GF-D8 (cell line): ENCODE measurements around the gene SCO2.

Experiments
- DNase-seq: peaks from one replicate; lab custom pipeline; 2025; lab: John Stamatoyannopoulos, UW

The SCO2 gene

DNA sequence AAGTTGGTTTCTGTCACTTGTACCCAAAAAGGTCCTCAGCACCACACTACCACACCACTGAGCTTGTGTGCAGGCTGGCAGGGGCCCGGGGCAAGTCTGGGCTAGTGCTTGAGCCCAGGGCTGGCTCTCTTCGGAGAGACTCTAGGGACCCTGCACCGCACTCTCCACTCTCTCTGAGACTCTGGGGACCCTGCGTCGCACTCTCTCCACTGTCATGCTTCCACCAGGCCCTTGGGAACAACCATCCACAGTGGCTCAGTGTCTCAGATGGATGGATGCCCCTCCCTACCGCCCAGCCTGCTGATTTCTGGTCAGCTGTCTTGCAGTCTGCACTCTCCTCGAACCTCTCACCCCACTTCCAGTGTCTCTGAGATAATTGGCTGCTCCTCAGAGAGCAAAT is 48.5 kb downstream of the SCO2 start:
- no peak for DNase-seq

DNA sequence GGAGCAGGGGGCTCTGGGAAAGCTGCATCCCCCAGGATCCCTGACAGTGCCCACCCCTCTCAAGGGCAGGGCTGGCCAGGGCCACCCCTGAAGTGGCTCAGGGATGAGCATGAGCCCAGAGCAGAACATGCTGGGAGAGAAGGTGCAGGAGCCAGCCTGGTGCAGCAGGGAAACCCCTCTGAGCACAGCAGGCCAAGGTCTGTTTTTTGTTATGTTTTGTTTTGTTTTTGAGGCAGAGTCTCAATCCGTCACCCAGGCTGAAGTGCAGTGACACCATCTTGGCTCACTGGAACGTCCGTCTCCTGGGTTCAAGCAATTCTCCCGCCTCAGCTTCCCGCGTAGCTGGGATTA is 49.8 kb downstream of the SCO2 start:
- DNase-seq: no peak

GRCh38 chr22:50474710-50475651 is 50.4 kb downstream of the SCO2 start, which contains the start of gene SBF1:
Gene SBF1 (minus strand): TSS chr22:50475035. CDS start chr22:50474840, 195 bp downstream.
- DNase-seq: peak; percentile 37

DNA sequence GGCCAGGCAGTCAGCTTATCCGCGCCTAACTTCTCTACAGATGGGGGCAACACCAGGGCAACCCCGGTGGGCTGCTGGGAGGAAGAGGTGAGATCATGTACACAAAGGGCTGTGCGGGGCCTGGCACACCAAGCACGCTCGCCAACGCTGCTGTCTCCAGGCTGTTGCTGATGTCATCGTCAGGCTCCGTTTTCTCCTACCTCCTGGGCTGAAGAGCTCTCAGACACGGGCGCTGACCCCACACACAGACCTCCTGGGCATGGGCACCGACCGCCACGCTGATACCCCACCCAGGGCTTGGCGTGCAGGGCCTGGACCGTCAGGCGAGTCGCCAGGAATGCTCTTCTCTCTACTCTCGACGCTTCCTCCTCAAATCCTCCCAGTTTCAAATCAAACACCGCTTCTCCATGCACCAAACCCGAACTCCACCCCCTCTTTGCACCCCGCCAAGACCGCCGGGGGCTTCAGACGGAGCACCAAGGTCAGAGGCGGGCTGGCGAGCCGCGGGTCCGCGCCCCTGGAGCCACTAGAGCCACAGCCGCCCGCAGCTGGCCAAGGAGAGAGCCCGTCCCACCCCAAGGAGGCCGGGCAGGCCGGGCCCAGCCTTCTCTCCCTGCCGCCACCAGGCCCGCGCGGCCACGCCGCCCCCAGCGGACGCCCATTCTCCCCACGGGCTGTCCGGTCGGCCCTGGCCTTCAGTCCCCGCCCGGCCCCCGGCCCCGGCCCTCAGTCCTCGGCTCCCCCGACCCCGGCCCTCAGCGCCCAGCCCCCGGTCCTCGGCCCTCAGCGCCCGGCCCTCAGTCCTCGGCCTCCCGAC is 51.3 kb downstream of the SCO2 start:
- no peak for DNase-seq
